ENCODE results near the gene TMEM161A.

Gene TMEM161A

GRCh38 chr19:19157808-19158207 is 19.5 kb upstream of the TMEM161A start:
- Histone ChIP-seq H4K91ac (ENCODE audit: low read depth, low read length) (no peak overlapping the region), H3K27me3 (ENCODE audit: insufficient read depth, low read length) (no peaks in the 10 kb centered on the region), H3K4me3 (ENCODE audit: low read depth, low read length) (no peak overlapping the region), H2BK5ac (ENCODE audit: low read depth, low read length, poor library complexity) (no peak overlapping the region), H3K27ac (ENCODE audit: low read depth, low read length) (no peak overlapping the region), H2AK5ac (ENCODE audit: low read length) (no peak overlapping the region), H2BK12ac (ENCODE audit: low read length) (no peak overlapping the region), H3K9ac (ENCODE audit: low read length) (no peak overlapping the region), H3K9me3 (ENCODE audit: insufficient read depth, low read depth, low read length) (no peaks in the 10 kb centered on the region), H3K79me1 (ENCODE audit: low read length) (no peaks in the 10 kb centered on the region), H3K4ac (ENCODE audit: low read depth, low read length) (no peak overlapping the region), H3K18ac (ENCODE audit: low read length) (no peak overlapping the region), H4K8ac (ENCODE audit: low read depth, low read length) (no peak overlapping the region), H2AFZ (ENCODE audit: insufficient read depth, low read length, poor library complexity) (no peak overlapping the region), H4K12ac (ENCODE audit: low read depth, low read length) (no peak overlapping the region), H3K4me2 (ENCODE audit: low read length) (no peak overlapping the region), H3K14ac (ENCODE audit: low read length) (no peak overlapping the region), H3K79me2 (ENCODE audit: control insufficient read depth, insufficient read depth, low read length, poor library complexity) (no peaks in the 10 kb centered on the region), H3K23ac (ENCODE audit: low read length) (no peak overlapping the region), H2BK120ac (ENCODE audit: insufficient read depth, low read length, poor library complexity) (no peak overlapping the region), H3K4me1 (ENCODE audit: control insufficient read depth in 1 of 2, insufficient read depth in 2 of 2, low read length in 2 of 2) (no peaks in the 10 kb centered on the region), H3K36me3 (ENCODE audit: control insufficient read depth in 1 of 2, insufficient read depth in 2 of 2, low read length in 2 of 2) (no peaks in the 10 kb centered on the region)
- no CpG with 5 or more reads among the region's 6 CpGs for WGBS (ENCODE audit: extremely low coverage, insufficient coverage, insufficient read length)
- DNase-seq: no peak

- Histone ChIP-seq H3K27me3 (ENCODE audit: insufficient read depth, low read length) (no peaks in the 10 kb centered on the region), H4K12ac (ENCODE audit: low read depth, low read length) (no peak overlapping the region), H2BK120ac (ENCODE audit: insufficient read depth, low read length, poor library complexity) (no peak overlapping the region), H3K36me3 (ENCODE audit: control insufficient read depth in 1 of 2, insufficient read depth in 2 of 2, low read length in 2 of 2) (no peaks in the 10 kb centered on the region), H4K8ac (ENCODE audit: low read depth, low read length) (no peak overlapping the region), H3K4me2 (ENCODE audit: low read length) (no peak overlapping the region), H2AK5ac (ENCODE audit: low read length) (no peak overlapping the region), H3K9me3 (ENCODE audit: insufficient read depth, low read depth, low read length) (no peaks in the 10 kb centered on the region), H3K27ac (ENCODE audit: low read depth, low read length) (no peak overlapping the region), H3K79me2 (ENCODE audit: control insufficient read depth, insufficient read depth, low read length, poor library complexity) (no peaks in the 10 kb centered on the region), H2BK5ac (ENCODE audit: low read depth, low read length, poor library complexity) (no peak overlapping the region), H2AFZ (ENCODE audit: insufficient read depth, low read length, poor library complexity) (no peak overlapping the region), H3K23ac (ENCODE audit: low read length) (no peak overlapping the region), H3K79me1 (ENCODE audit: low read length) (no peaks in the 10 kb centered on the region), H3K4me3 (ENCODE audit: low read depth, low read length) (peak overlapping the region; percentile 1), H3K14ac (ENCODE audit: low read length) (no peak overlapping the region), H3K4me1 (ENCODE audit: control insufficient read depth in 1 of 2, insufficient read depth in 2 of 2, low read length in 2 of 2) (no peaks in the 10 kb centered on the region), H3K9ac (ENCODE audit: low read length) (no peak overlapping the region), H2BK12ac (ENCODE audit: low read length) (no peak overlapping the region), H4K91ac (ENCODE audit: low read depth, low read length) (no peak overlapping the region), H3K4ac (ENCODE audit: low read depth, low read length) (no peak overlapping the region), H3K18ac (ENCODE audit: low read length) (no peak overlapping the region)
- DNase-seq: no peak
- no CpG with 5 or more reads among the region's 10 CpGs for WGBS (ENCODE audit: extremely low coverage, insufficient coverage, insufficient read length)
These were observed 17.4 kb upstream of the TMEM161A start for GRCh38 chr19:19155495-19156219.

DNA sequence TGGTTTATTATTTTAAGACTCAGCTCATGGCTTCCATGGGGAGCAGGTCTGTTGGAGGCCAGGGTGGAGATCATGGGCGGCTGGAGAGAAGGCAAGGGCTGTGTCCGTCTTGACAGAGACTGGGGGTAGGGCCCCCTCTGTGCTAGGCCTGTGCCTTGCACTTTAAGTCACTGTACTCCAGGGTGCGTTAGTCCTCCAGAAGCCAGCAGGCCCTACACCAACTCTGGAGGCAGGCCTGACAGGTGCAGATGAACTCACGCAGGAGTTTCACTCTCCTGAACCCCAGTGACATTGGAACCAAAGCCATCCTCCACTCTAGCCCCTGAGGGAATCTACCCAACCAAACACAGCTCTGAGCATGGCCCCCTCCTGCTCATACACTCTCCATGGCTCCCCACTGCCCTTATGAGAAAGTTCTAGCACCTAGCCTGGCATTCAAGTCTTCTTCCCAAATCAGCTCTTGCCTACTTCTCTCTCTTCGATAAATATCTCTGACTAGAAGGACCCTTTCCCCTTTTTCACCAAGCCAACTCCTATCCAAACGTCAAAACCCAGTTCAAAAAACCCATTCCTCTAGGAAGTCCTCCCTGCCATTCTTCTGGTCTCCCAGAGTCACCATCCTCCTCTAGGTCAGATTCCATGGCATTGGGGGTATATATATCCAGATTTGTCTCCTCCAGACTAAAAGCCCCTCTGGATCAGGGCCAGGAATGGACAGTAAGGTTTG is 16.7 kb upstream of the TMEM161A start:
- H3K36me3 ChIP-seq (ENCODE audit: control insufficient read depth in 1 of 2, insufficient read depth in 2 of 2, low read length in 2 of 2): no peaks in the 10 kb centered on the region
- H4K8ac ChIP-seq (ENCODE audit: low read depth, low read length): no peak overlapping the region
- no peak overlapping the region for H3K14ac ChIP-seq (ENCODE audit: low read length)
- H4K91ac ChIP-seq (ENCODE audit: low read depth, low read length): no peak overlapping the region
- no peak overlapping the region for H3K23ac ChIP-seq (ENCODE audit: low read length)
- no peak overlapping the region for H2AK5ac ChIP-seq (ENCODE audit: low read length)
- no peaks in the 10 kb centered on the region for H3K4me1 ChIP-seq (ENCODE audit: control insufficient read depth in 1 of 2, insufficient read depth in 2 of 2, low read length in 2 of 2)
- no peak overlapping the region for H2BK12ac ChIP-seq (ENCODE audit: low read length)
- H3K4me3 ChIP-seq (ENCODE audit: low read depth, low read length): no peak overlapping the region
- H3K18ac ChIP-seq (ENCODE audit: low read length): no peak overlapping the region
- H2BK5ac ChIP-seq (ENCODE audit: low read depth, low read length, poor library complexity): no peak overlapping the region
- no peak overlapping the region for H3K4ac ChIP-seq (ENCODE audit: low read depth, low read length)
- no peaks in the 10 kb centered on the region for H3K79me2 ChIP-seq (ENCODE audit: control insufficient read depth, insufficient read depth, low read length, poor library complexity)
- no peak overlapping the region for H2AFZ ChIP-seq (ENCODE audit: insufficient read depth, low read length, poor library complexity)
- no CpG with 5 or more reads among the region's 6 CpGs for WGBS (ENCODE audit: extremely low coverage, insufficient coverage, insufficient read length)
- no peak overlapping the region for H3K27ac ChIP-seq (ENCODE audit: low read depth, low read length)
- H3K79me1 ChIP-seq (ENCODE audit: low read length): no peaks in the 10 kb centered on the region
- H3K4me2 ChIP-seq (ENCODE audit: low read length): no peak overlapping the region
- H3K27me3 ChIP-seq (ENCODE audit: insufficient read depth, low read length): no peaks in the 10 kb centered on the region
- H4K12ac ChIP-seq (ENCODE audit: low read depth, low read length): no peak overlapping the region
- H3K9ac ChIP-seq (ENCODE audit: low read length): no peak overlapping the region
- no peaks in the 10 kb centered on the region for H3K9me3 ChIP-seq (ENCODE audit: insufficient read depth, low read depth, low read length)
- DNase-seq: no peak
- no peak overlapping the region for H2BK120ac ChIP-seq (ENCODE audit: insufficient read depth, low read length, poor library complexity)

DNA sequence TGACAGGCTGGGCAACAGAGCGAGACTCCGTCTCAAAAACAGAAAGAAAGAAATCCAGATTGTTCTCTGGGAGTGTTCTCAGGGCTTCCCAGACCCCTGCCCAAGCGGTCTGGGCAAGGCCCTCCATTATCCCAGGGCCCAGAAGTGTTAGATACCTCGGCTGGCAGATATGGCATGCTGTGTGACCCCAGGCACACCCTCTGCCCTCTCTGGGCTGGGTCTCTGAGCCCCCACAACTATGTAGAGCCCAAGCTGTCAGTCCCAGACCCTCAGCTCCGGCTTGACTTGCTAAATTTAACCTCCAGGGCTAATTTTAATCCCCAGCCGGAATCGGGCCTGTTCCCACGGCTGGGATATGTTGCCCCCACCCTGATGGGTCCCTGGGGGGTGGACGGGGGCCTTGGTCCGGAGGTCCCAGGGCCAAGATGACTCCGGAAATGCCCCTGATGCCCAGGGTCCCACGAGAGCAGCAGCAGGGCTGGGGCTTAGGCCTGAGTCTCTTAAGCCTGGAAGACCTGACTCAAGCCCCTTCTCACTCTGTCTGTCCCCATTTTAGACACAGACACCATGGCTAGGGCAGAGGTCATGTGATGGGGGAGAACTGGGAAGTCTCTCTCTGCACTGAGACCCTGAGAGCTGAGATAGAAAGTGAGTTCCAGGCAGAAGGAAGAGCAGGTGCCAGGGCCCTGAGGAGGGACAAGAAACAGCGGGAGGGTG is 14.5 kb upstream of the TMEM161A start:
- Histone ChIP-seq H3K27me3 (ENCODE audit: insufficient read depth, low read length) (no peaks in the 10 kb centered on the region), H2BK5ac (ENCODE audit: low read depth, low read length, poor library complexity) (no peak overlapping the region), H3K4ac (ENCODE audit: low read depth, low read length) (no peak overlapping the region), H3K9ac (ENCODE audit: low read length) (no peak overlapping the region), H2AFZ (ENCODE audit: insufficient read depth, low read length, poor library complexity) (no peak overlapping the region), H3K36me3 (ENCODE audit: control insufficient read depth in 1 of 2, insufficient read depth in 2 of 2, low read length in 2 of 2) (peaks cover 2 to 4% of the 10 kb centered on the region in 2 experiments), H3K9me3 (ENCODE audit: insufficient read depth, low read depth, low read length) (no peaks in the 10 kb centered on the region), H3K18ac (ENCODE audit: low read length) (no peak overlapping the region), H3K4me2 (ENCODE audit: low read length) (no peak overlapping the region), H3K4me1 (ENCODE audit: control insufficient read depth in 1 of 2, insufficient read depth in 2 of 2, low read length in 2 of 2) (no peaks in the 10 kb centered on the region), H3K27ac (ENCODE audit: low read depth, low read length) (no peak overlapping the region), H2BK12ac (ENCODE audit: low read length) (no peak overlapping the region), H4K8ac (ENCODE audit: low read depth, low read length) (no peak overlapping the region), H3K79me1 (ENCODE audit: low read length) (no peaks in the 10 kb centered on the region), H3K4me3 (ENCODE audit: low read depth, low read length) (no peak overlapping the region), H3K79me2 (ENCODE audit: control insufficient read depth, insufficient read depth, low read length, poor library complexity) (no peaks in the 10 kb centered on the region), H4K91ac (ENCODE audit: low read depth, low read length) (no peak overlapping the region), H3K14ac (ENCODE audit: low read length) (no peak overlapping the region), H3K23ac (ENCODE audit: low read length) (no peak overlapping the region), H2BK120ac (ENCODE audit: insufficient read depth, low read length, poor library complexity) (no peak overlapping the region), H2AK5ac (ENCODE audit: low read length) (no peak overlapping the region), H4K12ac (ENCODE audit: low read depth, low read length) (no peak overlapping the region)
- no CpG with 5 or more reads among the region's 13 CpGs for WGBS (ENCODE audit: extremely low coverage, insufficient coverage, insufficient read length)
- no peak for DNase-seq
